GM18909 (cell line): ENCODE data around the gene TECPR2.

ENCODE experiments used
- ATAC-seq: cut with Tn5 transposase; IDR thresholded peaks from one replicate; pipeline ENCODE4 v1.9.1; 2021; ENCODE audit warnings: mild to moderate bottlenecking; ENCODE audit not compliant: unreplicated experiment, poor library complexity

Gene TECPR2

DNA sequence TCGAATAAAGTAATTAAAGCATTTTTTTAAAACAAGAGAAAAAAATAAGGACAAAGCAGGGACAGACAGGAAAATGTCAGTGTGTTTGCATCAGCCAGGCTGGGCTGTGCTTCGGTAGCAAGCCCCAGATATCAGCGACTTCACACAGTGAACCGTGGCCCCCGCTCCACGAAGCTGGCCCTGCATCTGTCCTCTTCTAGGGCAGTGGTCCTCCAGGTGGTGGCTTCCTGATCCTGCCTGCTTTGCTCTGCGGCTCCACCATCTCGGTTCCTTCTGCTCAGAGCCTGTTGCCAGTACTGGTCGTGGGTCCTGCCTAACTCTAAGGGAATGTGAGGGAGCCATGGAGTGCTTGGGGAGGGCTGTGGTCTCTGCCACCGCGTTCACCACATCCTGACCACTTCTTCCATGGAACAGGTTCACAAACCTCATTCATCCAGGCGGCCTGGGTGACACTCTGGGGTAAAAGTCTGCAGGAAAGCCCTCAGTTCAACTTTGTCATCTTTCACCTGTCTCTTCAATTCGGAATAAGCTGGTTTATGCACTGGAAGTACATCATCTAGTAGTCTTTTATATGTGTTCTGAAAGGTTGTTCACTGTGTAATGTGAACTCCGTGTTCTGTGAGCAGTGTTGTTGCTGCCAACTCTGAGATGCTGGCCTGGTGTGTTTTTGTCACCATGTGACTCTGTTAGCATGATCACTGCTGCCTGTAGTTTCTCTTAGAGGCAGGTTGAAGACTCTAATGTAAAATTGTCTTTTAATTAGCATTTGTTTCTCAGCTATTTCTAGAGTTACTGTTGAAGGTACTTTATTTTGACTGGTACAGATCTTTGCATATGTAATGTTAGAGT lies 99.0 kb downstream of the TECPR2 start:
- ATAC-seq: no peak

DNA sequence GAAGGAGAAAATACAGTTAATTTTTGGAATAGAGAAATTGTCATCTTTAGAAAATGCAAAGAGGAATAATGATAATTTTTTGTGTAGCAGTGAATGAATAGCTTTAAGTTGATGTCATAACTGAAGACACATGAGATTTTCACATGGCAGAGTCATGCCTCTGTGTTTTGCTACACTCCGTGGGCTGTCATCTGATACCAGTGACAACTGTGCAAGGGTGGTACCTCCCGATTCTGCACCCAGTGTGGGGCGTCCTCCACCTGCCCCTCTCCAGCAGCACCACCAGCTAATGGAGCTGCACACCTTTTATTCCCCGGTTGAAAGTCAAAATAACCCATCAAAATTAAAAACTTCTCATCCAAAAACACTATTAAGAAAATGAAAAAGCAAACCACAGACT lies 99.7 kb downstream of the TECPR2 start:
- no peak for ATAC-seq

GRCh38 chr14:102464006-102464405 lies 101.3 kb downstream of the TECPR2 start:
- ATAC-seq: no peak

DNA sequence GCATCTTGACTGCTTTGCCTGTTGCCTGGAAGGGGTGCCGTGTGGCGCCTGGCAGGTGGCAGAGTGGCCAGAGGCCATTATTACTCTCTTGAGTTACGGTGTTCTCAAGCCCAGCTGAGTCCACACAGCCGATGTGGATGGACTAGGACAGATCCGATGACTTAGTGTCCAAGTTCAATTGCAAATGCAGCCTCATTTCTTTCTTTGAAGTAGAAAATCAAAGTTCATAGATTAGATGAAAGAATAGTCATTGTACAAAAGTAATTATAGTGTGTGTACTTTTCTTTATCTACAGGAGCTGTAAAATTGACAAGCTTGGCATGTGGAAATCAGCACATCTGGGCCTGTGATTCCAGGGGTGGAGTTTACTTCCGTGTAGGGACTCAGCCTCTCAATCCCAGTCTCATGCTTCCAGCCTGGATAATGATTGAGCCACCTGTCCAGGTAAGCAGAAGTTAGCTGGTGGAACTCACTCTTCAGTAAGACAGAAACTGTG lies 102.2 kb downstream of the TECPR2 start:
- ATAC-seq: no peak

- no peak for ATAC-seq
Measured at GRCh38 chr14:102469261-102469660, 106.5 kb downstream of the TECPR2 start.

GRCh38 chr14:102471921-102472790 lies 109.4 kb downstream of the TECPR2 start:
- ATAC-seq: no peak

GRCh38 chr14:102472791-102473150 lies 110.0 kb downstream of the TECPR2 start:
- ATAC-seq: no peak

- no peak for ATAC-seq
Measured at GRCh38 chr14:102473559-102473958, 110.8 kb downstream of the TECPR2 start.

GRCh38 chr14:102474934-102475333 lies 112.2 kb downstream of the TECPR2 start:
- no peak for ATAC-seq

DNA sequence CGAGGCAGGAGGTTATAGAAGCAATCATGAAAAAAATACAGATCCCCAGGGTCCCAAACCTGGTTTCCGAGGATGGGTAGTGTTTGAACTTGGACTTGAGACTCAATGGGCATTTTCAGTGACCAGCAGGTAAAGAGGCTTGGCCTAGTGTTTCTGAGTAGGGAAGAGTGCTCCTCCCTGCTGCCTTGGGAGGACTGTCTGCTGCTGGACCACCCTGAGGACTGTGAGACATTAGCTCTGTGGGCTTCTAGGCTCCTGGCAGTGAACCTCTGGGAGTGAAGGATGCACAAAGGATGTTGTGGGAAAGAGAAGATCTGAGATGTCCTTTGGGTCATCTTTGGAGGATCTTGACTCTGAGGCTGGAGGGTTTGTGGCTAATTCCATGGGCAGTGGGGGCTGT lies 116.4 kb downstream of the TECPR2 start:
- no peak for ATAC-seq

DNA sequence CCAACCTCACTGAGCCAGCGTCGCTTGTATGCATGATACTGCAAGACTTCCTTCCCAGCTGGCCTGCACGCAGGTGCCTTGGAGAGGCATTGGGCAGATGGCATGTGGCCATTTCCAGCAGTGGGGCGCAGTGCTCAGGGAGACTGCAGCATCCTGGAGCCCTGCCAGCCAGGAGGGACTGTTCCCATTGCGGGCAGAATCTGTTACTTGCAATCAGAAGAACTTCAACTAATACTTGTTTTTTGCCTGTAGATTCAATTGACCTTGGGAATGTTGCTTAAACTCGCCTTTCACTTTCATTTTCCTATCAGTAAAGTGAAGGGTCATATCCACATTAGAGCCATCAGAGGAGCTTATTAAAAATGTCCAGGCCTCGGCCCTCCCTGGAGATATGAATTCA lies 117.0 kb downstream of the TECPR2 start:
- ATAC-seq: no peak

- ATAC-seq: no peak
Measured at GRCh38 chr14:102481371-102481770, 118.6 kb downstream of the TECPR2 start.

DNA sequence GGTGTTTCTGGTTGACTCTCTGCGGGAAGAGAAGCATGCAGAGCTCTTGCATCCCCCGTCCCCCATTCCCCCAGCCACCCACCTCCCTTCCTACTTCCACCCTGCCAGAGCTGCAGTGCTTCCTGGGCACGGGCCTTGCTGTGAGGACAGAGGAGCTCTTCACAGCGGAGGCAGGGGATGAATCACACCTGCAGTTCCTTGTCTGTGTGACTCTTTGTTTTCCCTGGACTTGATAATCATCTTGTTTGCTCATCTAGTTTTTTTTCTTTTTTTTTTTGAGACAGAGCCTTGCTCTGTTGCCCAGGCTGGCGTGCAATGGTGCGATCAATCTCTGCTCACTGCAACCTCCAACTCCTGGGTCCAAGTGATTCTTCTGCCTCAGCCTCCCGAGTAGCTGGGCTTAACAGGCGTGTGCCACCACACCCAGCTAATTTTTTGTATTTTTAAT lies 119.1 kb downstream of the TECPR2 start:
- no peak for ATAC-seq

- no peak for ATAC-seq
Measured at GRCh38 chr14:102484316-102484715, 121.6 kb downstream of the TECPR2 start.

- ATAC-seq: no peak
Measured at GRCh38 chr14:102485693-102486512, 123.2 kb downstream of the TECPR2 start.

GRCh38 chr14:102486513-102487203 lies 123.9 kb downstream of the TECPR2 start:
- ATAC-seq: no peak

DNA sequence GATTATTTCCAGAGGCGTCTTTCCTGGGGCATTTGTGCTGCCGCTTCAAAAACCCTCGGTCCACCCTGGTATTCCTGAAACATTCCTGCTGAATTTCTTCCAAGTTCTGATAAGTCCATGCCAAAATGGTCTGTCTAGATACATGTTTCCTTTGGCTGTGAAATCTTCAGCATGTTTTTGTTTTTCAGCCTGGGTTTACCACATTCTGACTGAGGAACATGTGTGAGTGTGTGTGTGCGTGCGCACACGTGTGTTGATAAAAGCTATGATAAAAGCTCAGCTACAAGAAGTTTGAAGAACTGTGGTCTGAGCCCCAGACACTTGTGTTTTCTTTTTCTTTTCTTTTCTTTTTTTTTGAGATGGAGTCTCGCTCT lies 124.5 kb downstream of the TECPR2 start:
- no peak for ATAC-seq

DNA sequence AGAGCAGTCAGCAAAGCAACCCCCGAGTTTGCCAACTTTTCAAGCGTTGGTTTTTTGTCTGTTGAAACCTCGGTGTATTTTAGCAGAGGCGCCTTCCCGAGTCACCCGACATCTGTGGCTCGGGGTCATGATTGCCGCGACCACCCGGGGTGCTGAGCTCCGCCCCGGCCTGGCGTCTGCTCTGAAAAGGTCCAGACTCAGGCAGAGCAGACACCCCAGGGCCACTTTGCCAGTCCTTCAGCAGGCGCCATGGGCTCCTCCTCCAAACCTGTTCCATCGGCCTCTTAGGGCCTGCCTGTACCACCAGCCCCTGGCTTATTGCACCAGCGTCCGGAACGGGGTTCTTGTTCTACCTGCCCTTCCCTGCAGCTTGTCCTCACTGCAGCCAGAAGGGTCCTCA lies 127.7 kb downstream of the TECPR2 start:
- no peak for ATAC-seq

DNA sequence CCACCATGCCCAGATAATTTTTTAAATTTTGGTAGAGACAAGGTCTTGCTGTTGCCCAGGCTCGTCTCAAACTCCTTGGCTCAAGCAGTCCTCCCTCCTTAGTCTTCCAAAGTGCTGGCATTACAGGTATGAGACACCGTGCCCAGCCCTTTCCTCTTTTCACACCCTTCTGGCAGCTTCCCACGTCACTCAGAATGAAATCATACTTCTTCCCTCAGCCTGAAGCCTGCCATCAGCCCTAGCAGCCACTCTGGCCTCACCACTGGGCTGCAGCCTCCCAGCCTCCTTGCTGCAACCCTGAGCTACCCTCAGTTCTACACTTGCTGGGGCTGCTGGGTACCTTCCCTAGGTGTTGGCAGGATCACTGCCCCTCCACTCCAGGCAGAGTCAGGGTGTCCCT lies 128.6 kb downstream of the TECPR2 start:
- ATAC-seq: no peak
